Mucosa of descending colon (tissue), 3 donors: ENCODE results near the gene ZNF74. TPM values are rescaled to one million over a fixed set of nuclear protein-coding genes. Genes with fewer than 3 reads are reported as not detected.
"Not testable (repeated sequence)": the region's sequence is repeated elsewhere in the genome, so short reads cannot be mapped to it uniquely, and the experiment has no call there.

Source experiments
- ATAC-seq: fragments of 200-7000 bp; cut with Tn5 transposase; one replicate; pipeline ENCODE4 v1.9.1; 2020; ENCODE audit warnings: mild to moderate bottlenecking, moderate library complexity
- DNase-seq, 3 donors: peaks; one replicate each; pipeline ENCODE4 v3.0.0-alpha.2; 2020
- H3K36me3 ChIP-seq: fragments of 200-600 bp; one replicate; pipeline ENCODE4 v1.8.0; 2021; ENCODE audit warnings: low read depth, mild to moderate bottlenecking
- H3K4me1 ChIP-seq: fragments of 200-600 bp; one replicate; pipeline ENCODE4 v1.8.0; 2021; ENCODE audit warnings: low read depth, mild to moderate bottlenecking
- H3K4me3 ChIP-seq: fragments of 200-600 bp; one replicate; pipeline ENCODE4 v1.8.0; 2021; ENCODE audit warnings: mild to moderate bottlenecking
- H3K9me3 ChIP-seq: fragments of 200-600 bp; one replicate; pipeline ENCODE4 v1.8.0; 2021; ENCODE audit warnings: mild to moderate bottlenecking
- intact Hi-C, 2 donors: fragments of 100-400 bp; cut with DNase I in 1 of 2; cut with micrococcal nuclease in 1 of 2; formaldehyde crosslinking; loops; one replicate each; pipeline versions ENCODE4 v1.11.0 to v1.11.1; 2022; cut with DNase I, micrococcal nuclease
- total RNA-seq, 3 donors: library from RNA; stranded (reverse); fragmentation: NEBNext Ultra II Directional in 2 of 3; extraction: Animal tissue kit (Norgen Biotek cat#: 25700) in 2 of 3; gene quantifications; one replicate each; pipeline versions ENCODE4 v1.2.1 to v1.2.4, GENCODE V29; 2021 to 2023
- TF ChIP-seq, protein P1 (sequence below): fragments of 200-600 bp; IDR thresholded peaks from one replicate; pipeline ENCODE4 v1.8.0; 2022; ENCODE audit warnings: antibody characterized with exemption, mild to moderate bottlenecking
- donor health status: DM: no; HTN: no; CAD: no; lungs with moderate emphysema.
- donor health status: DM: no; HTN: no; CAD: no.
- donor health status: DM: no; HTN: yes; CAD: no.

The ZNF74 gene
- total RNA-seq, 3 donors from 2014 or later, result 4.2 to 14.4 (median 4.8) TPM

DNA sequence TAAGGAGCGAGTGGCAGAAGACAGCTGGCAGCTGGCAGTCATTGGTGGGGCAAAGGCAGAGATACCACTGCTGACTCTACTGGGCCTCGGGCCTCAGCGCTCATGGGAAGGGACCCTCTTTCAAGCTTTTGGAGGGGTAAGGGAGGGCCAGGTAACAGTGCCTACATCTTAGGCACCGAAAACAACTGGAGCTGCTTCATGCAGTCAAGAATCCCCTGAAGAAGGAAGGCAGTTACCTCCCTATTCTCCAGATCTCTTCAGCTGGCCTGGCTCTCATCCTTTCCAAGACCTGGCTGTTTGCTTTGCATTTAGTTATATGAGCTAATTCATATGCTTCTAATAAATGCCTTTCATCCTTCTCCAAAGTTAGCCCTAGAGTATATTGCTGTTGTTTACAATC, 15.8 kb upstream of the ZNF74 start:
- TF ChIP-seq, protein P1, sequence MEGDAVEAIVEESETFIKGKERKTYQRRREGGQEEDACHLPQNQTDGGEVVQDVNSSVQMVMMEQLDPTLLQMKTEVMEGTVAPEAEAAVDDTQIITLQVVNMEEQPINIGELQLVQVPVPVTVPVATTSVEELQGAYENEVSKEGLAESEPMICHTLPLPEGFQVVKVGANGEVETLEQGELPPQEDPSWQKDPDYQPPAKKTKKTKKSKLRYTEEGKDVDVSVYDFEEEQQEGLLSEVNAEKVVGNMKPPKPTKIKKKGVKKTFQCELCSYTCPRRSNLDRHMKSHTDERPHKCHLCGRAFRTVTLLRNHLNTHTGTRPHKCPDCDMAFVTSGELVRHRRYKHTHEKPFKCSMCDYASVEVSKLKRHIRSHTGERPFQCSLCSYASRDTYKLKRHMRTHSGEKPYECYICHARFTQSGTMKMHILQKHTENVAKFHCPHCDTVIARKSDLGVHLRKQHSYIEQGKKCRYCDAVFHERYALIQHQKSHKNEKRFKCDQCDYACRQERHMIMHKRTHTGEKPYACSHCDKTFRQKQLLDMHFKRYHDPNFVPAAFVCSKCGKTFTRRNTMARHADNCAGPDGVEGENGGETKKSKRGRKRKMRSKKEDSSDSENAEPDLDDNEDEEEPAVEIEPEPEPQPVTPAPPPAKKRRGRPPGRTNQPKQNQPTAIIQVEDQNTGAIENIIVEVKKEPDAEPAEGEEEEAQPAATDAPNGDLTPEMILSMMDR, result no peak
- Histone ChIP-seq H3K36me3 (no peaks in the 10 kb centered on the region), H3K4me1 (no peaks in the 10 kb centered on the region), H3K9me3 (no peaks in the 10 kb centered on the region), H3K4me3 (no peak overlapping the region)
- DNase-seq, result no peak
- intact Hi-C loops, result no loop called here
- no peak for ATAC-seq

DNA sequence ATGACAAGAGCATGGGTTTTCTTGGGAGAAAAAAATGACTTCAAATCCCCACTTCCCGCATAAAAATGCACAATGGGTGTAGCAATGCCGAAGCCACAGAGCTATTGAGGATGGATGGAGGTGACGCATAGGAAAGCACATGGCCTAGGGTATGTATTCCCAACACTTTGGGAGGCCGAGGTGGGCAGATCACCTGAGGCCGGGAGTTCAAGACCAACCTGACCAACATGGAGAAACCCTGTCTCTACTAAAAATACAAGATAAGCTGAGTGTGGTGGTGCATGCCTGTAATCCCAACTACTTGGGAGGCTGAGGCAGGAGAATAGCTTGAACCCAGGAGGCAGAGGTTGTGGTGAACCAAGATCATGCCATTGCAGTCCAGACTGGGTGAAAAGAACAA, 15.3 kb upstream of the ZNF74 start:
- DNase-seq, intact Hi-C loops, ATAC-seq: not testable (repeated sequence)

DNA sequence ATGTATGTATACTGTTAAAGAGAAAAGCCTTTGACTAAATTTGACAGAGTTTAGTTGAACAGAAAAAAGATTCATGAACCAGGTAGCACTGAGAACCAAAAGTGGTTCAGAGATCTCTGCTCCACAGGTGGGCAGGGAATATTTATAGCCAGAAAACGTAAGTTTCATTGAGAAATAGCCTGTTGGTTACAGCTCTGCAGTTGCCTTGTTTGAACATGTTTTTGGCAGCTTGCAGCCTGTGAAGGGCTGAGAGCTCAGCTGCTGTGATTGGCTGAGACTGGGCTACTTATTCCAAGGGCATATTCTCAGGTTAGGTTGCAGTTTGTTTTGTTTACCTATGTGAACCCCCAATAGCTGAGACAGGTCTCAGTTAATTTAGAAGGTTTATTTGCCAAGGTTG, 13.5 kb upstream of the ZNF74 start:
- Histone ChIP-seq H3K4me3 (no peak overlapping the region), H3K9me3 (no peaks in the 10 kb centered on the region), H3K36me3 (no peaks in the 10 kb centered on the region), H3K4me1 (no peaks in the 10 kb centered on the region)
- no peak for ATAC-seq
- DNase-seq, result no peak
- TF ChIP-seq, protein P1, result no peak
- intact Hi-C loops, result no loop called here

More for the DNA sequence above, 15.3 kb upstream of the ZNF74 start:
- H3K9me3 ChIP-seq, H3K4me3 ChIP-seq, H3K36me3 ChIP-seq, H3K4me1 ChIP-seq: not testable (repeated sequence)

DNA sequence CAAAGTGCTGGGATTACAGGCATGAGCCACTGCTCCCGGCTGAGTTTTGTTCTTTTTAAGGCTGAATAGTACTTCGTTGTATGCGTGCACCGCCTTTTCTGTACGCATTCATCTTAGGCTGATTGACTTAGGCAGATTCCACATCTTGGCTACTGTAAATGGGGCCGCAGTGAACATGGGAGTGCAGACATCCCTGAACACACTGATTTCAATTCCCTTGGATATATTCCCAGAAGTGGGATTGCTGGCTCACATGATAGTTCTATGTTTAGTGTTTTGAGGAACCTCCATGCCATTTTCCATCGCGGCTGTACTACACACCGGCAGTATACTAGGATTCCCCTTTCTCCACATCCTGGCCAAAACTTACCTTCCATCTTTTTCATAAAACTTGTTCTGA, 10.4 kb upstream of the ZNF74 start:
- DNase-seq (no peak), ATAC-seq (no peak)
- Histone ChIP-seq H3K4me1 (no peaks in the 10 kb centered on the region), H3K4me3 (no peak overlapping the region), H3K36me3 (no peaks in the 10 kb centered on the region), H3K9me3 (no peaks in the 10 kb centered on the region)
- TF ChIP-seq, protein P1, result no peak
- intact Hi-C loops, result no loop called here

DNA sequence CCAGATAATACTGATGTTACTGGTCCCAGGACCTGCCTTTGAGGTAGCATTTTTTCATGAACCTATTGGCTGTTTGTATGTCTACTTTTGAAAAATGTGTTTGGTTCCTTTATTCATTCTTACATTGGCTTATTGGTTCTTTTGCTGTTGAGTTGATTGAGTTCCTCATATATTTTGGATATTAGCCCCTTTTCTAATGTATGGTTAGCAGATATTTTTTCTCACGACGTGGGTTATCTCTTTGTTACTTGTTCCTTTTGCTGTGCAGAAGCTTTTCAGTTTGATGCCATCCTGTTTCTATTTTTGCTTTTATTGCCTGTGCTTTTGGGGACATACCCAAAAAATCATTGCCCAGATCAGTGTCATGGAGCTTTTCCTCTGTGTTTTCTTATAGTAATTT, 9.8 kb upstream of the ZNF74 start:
- TF ChIP-seq, protein P1, result no peak
- Histone ChIP-seq H3K9me3 (no peaks in the 10 kb centered on the region), H3K4me3 (no peak overlapping the region), H3K36me3 (no peaks in the 10 kb centered on the region), H3K4me1 (no peaks in the 10 kb centered on the region)
- DNase-seq (no peak), ATAC-seq (no peak)
- intact Hi-C loops, result no loop called here

DNA sequence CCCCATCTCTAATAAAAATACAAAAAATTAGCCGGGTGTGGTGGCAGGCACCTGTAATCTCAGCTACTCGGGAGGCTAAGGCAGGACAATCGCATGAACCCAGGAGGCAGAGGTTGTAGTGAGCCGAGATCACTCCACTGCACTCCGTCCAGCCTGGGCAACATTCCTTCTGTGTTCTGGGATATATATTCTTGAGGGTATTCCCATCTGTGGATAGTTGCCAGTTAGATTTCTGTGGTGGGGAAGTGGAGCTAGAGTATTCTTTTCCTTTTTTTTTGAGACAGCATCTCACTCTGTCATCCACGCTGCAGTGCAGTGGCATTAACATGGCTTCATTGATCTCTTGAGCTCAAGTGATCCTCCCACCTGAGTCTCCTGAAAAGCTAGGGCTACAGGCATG, 9.1 kb upstream of the ZNF74 start:
- no peak for DNase-seq

More for the DNA sequence above, 9.1 kb upstream of the ZNF74 start:
- intact Hi-C loops, result no loop called here
- H3K36me3 ChIP-seq, result no peaks in the 10 kb centered on the region
- ATAC-seq, result no peak
- no peak overlapping the region for H3K4me3 ChIP-seq
- H3K4me1 ChIP-seq, result no peaks in the 10 kb centered on the region
- TF ChIP-seq, protein P1, result no peak
- no peaks in the 10 kb centered on the region for H3K9me3 ChIP-seq
